Measurements from ENCODE around the gene RIOK1. TPM values are rescaled to one million over a fixed set of nuclear protein-coding genes. Genes with fewer than 3 reads are reported as not detected.
"Not testable (repeated sequence)": the region's sequence is repeated elsewhere in the genome, so short reads cannot be mapped to it uniquely, and the experiment has no call there.

RIOK1 gene
- total RNA-seq, 1 experiment from 2014 or later: 39.9 TPM

DNA sequence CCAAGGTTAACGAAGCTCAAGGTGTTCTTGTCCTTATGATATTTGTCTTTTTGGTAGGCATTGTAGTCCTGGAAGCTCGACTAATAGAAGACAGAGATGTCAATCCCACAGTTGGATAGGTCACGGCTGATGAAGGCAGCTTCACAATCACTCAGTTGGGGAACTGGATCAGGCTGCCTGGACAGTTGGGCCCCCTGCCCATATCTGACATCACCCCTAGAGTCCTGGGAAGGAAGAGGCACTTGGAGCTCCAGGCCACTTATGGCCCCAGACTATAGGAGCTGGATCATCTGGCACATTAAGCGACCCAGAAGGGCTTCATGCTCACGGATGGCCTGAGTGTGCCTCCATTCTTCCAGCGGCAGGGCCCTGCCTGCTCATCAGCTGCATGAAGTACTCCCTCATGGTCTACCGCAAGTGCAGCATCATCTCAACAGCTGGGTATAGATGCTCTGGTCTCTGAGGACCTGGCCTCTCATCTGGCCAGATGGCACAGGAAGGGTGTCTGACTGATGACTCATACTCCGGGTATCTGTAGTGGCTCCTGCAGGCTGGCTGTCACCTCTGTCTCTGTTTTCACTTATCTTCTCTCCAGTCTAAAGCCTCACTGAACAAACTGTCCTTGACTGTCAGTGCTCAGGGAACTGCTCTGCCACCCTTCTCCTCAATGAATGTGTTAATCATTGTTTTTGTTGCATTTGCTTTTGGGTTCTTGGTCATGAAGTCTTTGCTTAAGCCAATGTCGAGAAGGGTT is 47.4 kb upstream of the RIOK1 start:
- no peaks in the 10 kb centered on the region for H3K36me3 ChIP-seq (ENCODE audit: low read depth, low read length)
- intact Hi-C loops (cut with micrococcal nuclease): no loop called here
- TF ChIP-seq, protein P1, sequence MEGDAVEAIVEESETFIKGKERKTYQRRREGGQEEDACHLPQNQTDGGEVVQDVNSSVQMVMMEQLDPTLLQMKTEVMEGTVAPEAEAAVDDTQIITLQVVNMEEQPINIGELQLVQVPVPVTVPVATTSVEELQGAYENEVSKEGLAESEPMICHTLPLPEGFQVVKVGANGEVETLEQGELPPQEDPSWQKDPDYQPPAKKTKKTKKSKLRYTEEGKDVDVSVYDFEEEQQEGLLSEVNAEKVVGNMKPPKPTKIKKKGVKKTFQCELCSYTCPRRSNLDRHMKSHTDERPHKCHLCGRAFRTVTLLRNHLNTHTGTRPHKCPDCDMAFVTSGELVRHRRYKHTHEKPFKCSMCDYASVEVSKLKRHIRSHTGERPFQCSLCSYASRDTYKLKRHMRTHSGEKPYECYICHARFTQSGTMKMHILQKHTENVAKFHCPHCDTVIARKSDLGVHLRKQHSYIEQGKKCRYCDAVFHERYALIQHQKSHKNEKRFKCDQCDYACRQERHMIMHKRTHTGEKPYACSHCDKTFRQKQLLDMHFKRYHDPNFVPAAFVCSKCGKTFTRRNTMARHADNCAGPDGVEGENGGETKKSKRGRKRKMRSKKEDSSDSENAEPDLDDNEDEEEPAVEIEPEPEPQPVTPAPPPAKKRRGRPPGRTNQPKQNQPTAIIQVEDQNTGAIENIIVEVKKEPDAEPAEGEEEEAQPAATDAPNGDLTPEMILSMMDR (conservative IDR thresholded peaks at IDR 0.05; ENCODE audit: low read depth, low read length): no peak
- TF ChIP-seq EZH2 (IDR thresholded peaks at IDR 0.05; ENCODE audit: low read length, unreplicated experiment) (no peak), EZH2phosphoT487 (IDR thresholded peaks at IDR 0.05; ENCODE audit: borderline replicate concordance, low read length) (no peak)
- no peak overlapping the region for H3K4me3 ChIP-seq (ENCODE audit: low read length)
- DNase-seq (peak; percentile 48), ATAC-seq (peak; percentile 67)
- ChIA-PET POLR2A (ENCODE audit: unreplicated experiment) (no interaction called here), CTCF (no interaction called here)
- H2AFZ ChIP-seq (ENCODE audit: low read length): no peak overlapping the region
- H3K4me1 ChIP-seq (ENCODE audit: insufficient read depth, low read length): peaks cover 13% of the 10 kb centered on the region
- H3F3A ChIP-seq (ENCODE audit: low read length, unreplicated experiment): no peaks in the 10 kb centered on the region
- H4K20me1 ChIP-seq (ENCODE audit: low read length): no peaks in the 10 kb centered on the region
- H3K4me2 ChIP-seq (ENCODE audit: low read length): no peak overlapping the region
- H3K9ac ChIP-seq (ENCODE audit: low read length): no peak overlapping the region
- no peaks in the 10 kb centered on the region for H3K27me3 ChIP-seq (ENCODE audit: low read length)
- no peaks in the 10 kb centered on the region for H3K79me2 ChIP-seq (ENCODE audit: low read length)
- no peak overlapping the region for H3K27ac ChIP-seq (ENCODE audit: low read length)
- H3K9me2 ChIP-seq (replicated peaks; ENCODE audit: low read length): no peaks in the 10 kb centered on the region
- no peaks in the 10 kb centered on the region for H3K9me3 ChIP-seq (ENCODE audit: low read length)
- BruUV-seq (replicated peaks): no TSS peak

DNA sequence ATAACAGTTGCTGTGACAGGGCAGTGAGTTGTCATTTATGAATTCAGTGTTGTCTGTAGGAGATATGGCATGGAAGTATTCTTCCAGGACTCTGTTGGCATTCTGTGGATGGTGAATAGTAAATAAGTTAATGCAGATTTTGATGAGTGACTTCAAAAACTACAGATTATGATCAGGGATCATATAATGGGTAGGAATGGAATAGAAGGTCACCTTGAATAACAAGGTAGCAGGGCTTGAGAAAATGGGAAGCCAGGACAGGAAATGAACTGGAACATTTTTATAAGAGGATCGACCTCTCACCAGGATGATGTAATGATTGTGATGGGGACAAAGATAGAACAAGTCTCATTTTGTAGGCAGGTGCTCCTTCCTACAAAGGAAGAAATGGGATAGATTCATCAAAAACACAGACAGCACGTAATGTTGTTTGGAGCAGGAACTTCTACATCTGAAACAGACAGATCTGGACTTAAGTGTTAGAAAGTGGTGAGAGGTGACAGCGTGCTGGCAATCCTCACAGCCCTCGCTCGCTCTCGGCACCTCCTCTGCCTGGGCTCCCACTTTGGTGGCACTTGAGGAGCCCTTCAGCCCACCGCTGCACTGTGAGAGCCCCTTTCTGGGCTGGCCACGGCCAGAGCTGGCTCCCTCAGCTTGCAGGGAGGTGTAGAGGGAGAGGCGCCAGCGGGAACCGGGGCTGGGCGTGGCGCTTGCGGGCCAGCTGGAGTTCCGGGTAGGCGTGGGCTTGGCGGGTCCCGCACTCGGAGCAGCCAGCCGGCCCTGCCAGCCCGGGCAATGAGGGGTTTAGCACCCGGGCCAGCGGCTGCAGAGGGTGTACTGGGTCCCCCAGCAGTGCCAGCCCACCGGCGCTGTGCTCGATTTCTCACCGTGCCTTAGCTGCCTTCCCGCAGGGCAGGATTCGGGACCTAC is 45.8 kb upstream of the RIOK1 start:
- ChIA-PET POLR2A (ENCODE audit: unreplicated experiment) (no interaction called here), CTCF (no interaction called here)
- BruUV-seq (replicated peaks): no TSS peak

DNA sequence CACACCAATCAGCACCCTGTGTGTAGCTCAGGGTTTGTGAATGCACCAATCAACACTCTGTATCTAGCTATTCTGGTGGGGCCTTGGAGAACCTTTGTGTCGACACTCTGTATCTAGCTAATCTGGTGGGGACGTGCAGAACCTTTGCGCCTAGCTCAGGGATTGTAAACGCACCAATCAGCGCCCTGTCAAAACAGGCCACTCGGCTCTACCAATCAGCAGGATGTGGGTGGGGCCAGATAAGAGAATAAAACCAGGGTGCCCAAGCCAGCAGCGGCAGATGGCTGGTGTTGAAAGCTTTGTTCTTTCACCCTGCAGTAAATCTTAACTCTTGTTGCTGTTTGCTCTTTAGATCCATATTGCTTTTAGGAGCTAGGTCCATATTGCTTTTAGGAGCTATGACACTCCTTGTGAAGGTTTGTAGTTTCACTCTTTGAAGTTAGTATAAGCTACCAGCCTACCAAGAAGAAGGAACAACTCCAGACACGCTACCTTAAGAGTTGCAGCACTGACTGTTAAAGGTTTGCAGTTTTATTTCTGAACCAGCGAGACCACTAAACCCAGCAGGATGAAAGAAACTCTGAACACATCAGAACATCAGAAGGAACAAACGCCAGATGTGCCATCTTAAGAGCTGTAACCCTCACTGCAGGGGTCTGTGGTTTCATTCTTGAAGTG is 44.7 kb upstream of the RIOK1 start:
- H3K27me3 ChIP-seq (ENCODE audit: low read length); H2AFZ ChIP-seq (ENCODE audit: low read length); intact Hi-C loops (cut with micrococcal nuclease); H3K4me3 ChIP-seq (ENCODE audit: low read length); H3K79me2 ChIP-seq (ENCODE audit: low read length); POLR2A ChIA-PET (ENCODE audit: unreplicated experiment); H3K9me2 ChIP-seq (replicated peaks; ENCODE audit: low read length); H3K9ac ChIP-seq (ENCODE audit: low read length); CTCF ChIA-PET; BruUV-seq (replicated peaks); H4K20me1 ChIP-seq (ENCODE audit: low read length); H3K9me3 ChIP-seq (ENCODE audit: low read length); H3K36me3 ChIP-seq (ENCODE audit: low read depth, low read length); H3F3A ChIP-seq (ENCODE audit: low read length, unreplicated experiment); DNase-seq; H3K4me2 ChIP-seq (ENCODE audit: low read length); ATAC-seq; H3K27ac ChIP-seq (ENCODE audit: low read length): not testable (repeated sequence)
- H3K4me1 ChIP-seq (ENCODE audit: insufficient read depth, low read length): peaks cover 24% of the 10 kb centered on the region

More for the DNA sequence above, 45.8 kb upstream of the RIOK1 start:
- H3F3A ChIP-seq (ENCODE audit: low read length, unreplicated experiment): no peaks in the 10 kb centered on the region
- peaks cover 24% of the 10 kb centered on the region for H3K4me1 ChIP-seq (ENCODE audit: insufficient read depth, low read length)
- H3K27ac ChIP-seq (ENCODE audit: low read length): no peak overlapping the region
- no peaks in the 10 kb centered on the region for H3K9me2 ChIP-seq (replicated peaks; ENCODE audit: low read length)
- DNase-seq (no peak), ATAC-seq (no peak)
- intact Hi-C loops (cut with micrococcal nuclease): no loop called here
- H3K4me3 ChIP-seq (ENCODE audit: low read length): no peak overlapping the region
- H3K36me3 ChIP-seq (ENCODE audit: low read depth, low read length): no peaks in the 10 kb centered on the region
- H3K9ac ChIP-seq (ENCODE audit: low read length): no peak overlapping the region
- no peak overlapping the region for H2AFZ ChIP-seq (ENCODE audit: low read length)
- no peaks in the 10 kb centered on the region for H3K9me3 ChIP-seq (ENCODE audit: low read length)
- H3K4me2 ChIP-seq (ENCODE audit: low read length): no peak overlapping the region
- no peaks in the 10 kb centered on the region for H4K20me1 ChIP-seq (ENCODE audit: low read length)
- TF ChIP-seq, protein P1 (conservative IDR thresholded peaks at IDR 0.05; ENCODE audit: low read depth, low read length): no peak
- TF ChIP-seq EZH2phosphoT487 (IDR thresholded peaks at IDR 0.05; ENCODE audit: borderline replicate concordance, low read length) (no peak), EZH2 (IDR thresholded peaks at IDR 0.05; ENCODE audit: low read length, unreplicated experiment) (no peak)
- H3K79me2 ChIP-seq (ENCODE audit: low read length): no peaks in the 10 kb centered on the region
- H3K27me3 ChIP-seq (ENCODE audit: low read length): no peaks in the 10 kb centered on the region

DNA sequence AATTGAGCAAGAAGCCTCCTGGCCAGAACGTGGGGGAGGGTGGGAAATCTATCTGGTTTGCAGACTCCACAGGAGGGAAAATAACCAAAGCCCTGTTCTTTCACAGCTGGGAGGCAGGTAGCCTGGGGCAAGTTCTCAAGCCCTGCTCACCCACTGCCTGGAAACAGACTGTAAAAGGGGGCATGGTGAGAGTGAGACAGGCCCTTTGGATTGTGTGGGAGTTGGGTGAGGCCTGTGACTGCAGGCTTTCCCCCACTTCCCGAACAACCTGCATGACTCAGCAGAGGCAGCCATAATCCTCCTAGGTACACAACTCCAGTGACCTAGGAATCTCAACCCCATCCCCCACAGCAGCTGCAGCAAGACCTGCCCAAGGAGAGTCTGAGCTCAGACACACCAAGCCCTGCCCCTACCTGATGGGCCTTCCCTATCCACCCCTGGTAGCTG is 42.0 kb upstream of the RIOK1 start:
- peak overlapping the region; percentile 69 for H2AFZ ChIP-seq (ENCODE audit: low read length)
- H4K20me1 ChIP-seq (ENCODE audit: low read length); H3F3A ChIP-seq (ENCODE audit: low read length, unreplicated experiment); H3K4me3 ChIP-seq (ENCODE audit: low read length); H3K9me3 ChIP-seq (ENCODE audit: low read length); CTCF ChIA-PET; H3K36me3 ChIP-seq (ENCODE audit: low read depth, low read length); H3K9me2 ChIP-seq (replicated peaks; ENCODE audit: low read length); BruUV-seq (replicated peaks); H3K27me3 ChIP-seq (ENCODE audit: low read length); H3K79me2 ChIP-seq (ENCODE audit: low read length); POLR2A ChIA-PET (ENCODE audit: unreplicated experiment); intact Hi-C loops (cut with micrococcal nuclease): not testable (repeated sequence)
- H3K9ac ChIP-seq (ENCODE audit: low read length): peak overlapping the region; percentile 85
- peak overlapping the region; percentile 53 for H3K4me2 ChIP-seq (ENCODE audit: low read length)
- H3K4me1 ChIP-seq (ENCODE audit: insufficient read depth, low read length): peaks cover 22% of the 10 kb centered on the region
- peak; percentile 77 for ATAC-seq
- peak overlapping the region; percentile 97 for H3K27ac ChIP-seq (ENCODE audit: low read length)
- DNase-seq: peak; percentile 91
